Measurements from ENCODE around the gene RNF114. TPM values are rescaled to one million over a fixed set of nuclear protein-coding genes. Genes with fewer than 3 reads are reported as not detected.
A peak's percentile ranks its signal among the peaks of the same experiment; 100 is the strongest.

Gene RNF114
- total and polyA plus RNA-seq, 10 of the 15 experiments (the other 5 are each of a cell fraction or from before 2014, with no cell fraction given) = 28.0 to 82.3 (median 47.2) TPM

GRCh38 chr20:49984426-49985153, 48.4 kb downstream of the RNF114 start:
- H3K27me3 ChIP-seq (replicated peaks in 1 of 2; ENCODE audit: control insufficient read depth in 2 of 2, insufficient read depth in 2 of 2, low read length in 1 of 2) = no peaks in the 10 kb centered on the region
- H3K36me3 ChIP-seq (ENCODE audit: control insufficient read depth in 2 of 2, insufficient read depth in 2 of 2, low read length in 1 of 2) = no peaks in the 10 kb centered on the region
- H3K4me2 ChIP-seq (ENCODE audit: control insufficient read depth, insufficient read depth) = no peak overlapping the region
- no peak for ATAC-seq
- no peak overlapping the region for H3K9ac ChIP-seq (ENCODE audit: control insufficient read depth, insufficient read depth, low read length)
- SMC1A ChIA-PET (ENCODE audit: uncharacterized antibody, unreplicated experiment) = interaction anchor here (0.9 to 2.9 kb wide), 3 partner anchors 87 to 129 kb away, joined by 3 to 14 read pairs (median 3); no protein-coding TSS in a partner anchor
- in situ Hi-C loops (cut with MboI) (loop anchor here (5.0 kb wide), 2 partner anchors 88 to 183 kb away; no protein-coding TSS in a partner anchor), intact Hi-C loops (cut with micrococcal nuclease; ENCODE audit: unreplicated experiment) (no loop called here)
- no TSS peak for BruUV-seq (replicated peaks)
- RAD21 ChIA-PET (ENCODE audit: unreplicated experiment) = interaction anchor here (0.7 to 11.4 kb wide), 2 partner anchors 11 to 85 kb away, joined by 3 to 234 read pairs; no protein-coding TSS in a partner anchor
- no peak for DNase-seq (ENCODE audit: low read depth, low spot score)
- H3K27ac ChIP-seq (ENCODE audit: control insufficient read depth, insufficient read depth) = no peak overlapping the region
- no peak overlapping the region for H2AFZ ChIP-seq (ENCODE audit: control insufficient read depth, low read depth, low read length)
- 38% methylated on average over 13 of the region's 13 CpGs for WGBS (ENCODE audit: insufficient coverage, insufficient replicate concordance, low lambda C conversion rate, missing lambda C conversion rate)
- TF ChIP-seq SMAD1 (IDR thresholded peaks at IDR 0.05; ENCODE audit: low read depth, partially characterized antibody) = no peak
- no peak for TF ChIP-seq IKZF1 (conservative IDR thresholded peaks at IDR 0.05)
- no peak for TF ChIP-seq CBX3 (IDR thresholded peaks at IDR 0.05; ENCODE audit: borderline replicate concordance, low read depth)
- 0 out of 2 replicates have a peak, but pooled peaks have one; percentile 61 for TF ChIP-seq SMARCA5 (IDR thresholded peaks at IDR 0.05)
- peak; percentile 55; the same call in 1 of the 2 replicates for TF ChIP-seq NFXL1 (IDR thresholded peaks at IDR 0.05; ENCODE audit: borderline replicate concordance)
- TF ChIP-seq SREBF2 (IDR thresholded peaks at IDR 0.05; ENCODE audit: low read length) = no peak
- no peak for TF ChIP-seq FOS (IDR thresholded peaks at IDR 0.05; ENCODE audit: borderline replicate concordance, extremely low read depth, insufficient read length)
- TF ChIP-seq RAD21 (IDR thresholded peaks at IDR 0.05; ENCODE audit: insufficient read depth, low read depth, low read length) = no peak
- TF ChIP-seq MTA3 (IDR thresholded peaks at IDR 0.05; ENCODE audit: borderline replicate concordance, low read length) = no peak
- TF ChIP-seq SUZ12 (IDR thresholded peaks at IDR 0.05; ENCODE audit: unreplicated experiment) = no peak
- TF ChIP-seq RAD51 (IDR thresholded peaks at IDR 0.05) = no peak
- no peak for TF ChIP-seq SUPT20H (IDR thresholded peaks at IDR 0.05; ENCODE audit: borderline replicate concordance, control insufficient read depth, low read depth, low read length)
- no peaks in the 10 kb centered on the region for H4K20me1 ChIP-seq (ENCODE audit: control insufficient read depth, insufficient read depth)
- CTCF ChIA-PET = interaction anchor here (0.6 to 14.7 kb wide), 3 partner anchors 14 to 185 kb away, joined by 3 to 369 read pairs (median 4); no protein-coding TSS in a partner anchor
- H3K79me2 ChIP-seq (ENCODE audit: control insufficient read depth, insufficient read depth, low read length) = no peaks in the 10 kb centered on the region
- POLR2A ChIA-PET = interaction anchor here (0.9 kb wide), 1 partner anchor 35 kb away, joined by 3 read pairs; no protein-coding TSS in a partner anchor
- no peak overlapping the region for H3K4me3 ChIP-seq
- H3K4me1 ChIP-seq (ENCODE audit: control insufficient read depth, insufficient read depth, low read length) = no peaks in the 10 kb centered on the region; the same call in 1 of the 2 replicates
- no peak for FAIRE-seq
- H3K9me3 ChIP-seq (replicated peaks; ENCODE audit: control insufficient read depth, insufficient read depth, low read length) = no peaks in the 10 kb centered on the region

Data from GM12878 (cell line).